ENCODE data around the gene DET1. TPM values are rescaled to one million over a fixed set of nuclear protein-coding genes. Genes with fewer than 3 reads are reported as not detected.

The DET1 gene
- total RNA-seq = 1.4 and 3.8 TPM in 2 replicates

GRCh38 chr15:88546248-88547129 lies at the start of gene DET1:
DET1 (minus strand) TSS chr15:88546681; CDS start chr15:88531705, 14,976 bp downstream.

DNA sequence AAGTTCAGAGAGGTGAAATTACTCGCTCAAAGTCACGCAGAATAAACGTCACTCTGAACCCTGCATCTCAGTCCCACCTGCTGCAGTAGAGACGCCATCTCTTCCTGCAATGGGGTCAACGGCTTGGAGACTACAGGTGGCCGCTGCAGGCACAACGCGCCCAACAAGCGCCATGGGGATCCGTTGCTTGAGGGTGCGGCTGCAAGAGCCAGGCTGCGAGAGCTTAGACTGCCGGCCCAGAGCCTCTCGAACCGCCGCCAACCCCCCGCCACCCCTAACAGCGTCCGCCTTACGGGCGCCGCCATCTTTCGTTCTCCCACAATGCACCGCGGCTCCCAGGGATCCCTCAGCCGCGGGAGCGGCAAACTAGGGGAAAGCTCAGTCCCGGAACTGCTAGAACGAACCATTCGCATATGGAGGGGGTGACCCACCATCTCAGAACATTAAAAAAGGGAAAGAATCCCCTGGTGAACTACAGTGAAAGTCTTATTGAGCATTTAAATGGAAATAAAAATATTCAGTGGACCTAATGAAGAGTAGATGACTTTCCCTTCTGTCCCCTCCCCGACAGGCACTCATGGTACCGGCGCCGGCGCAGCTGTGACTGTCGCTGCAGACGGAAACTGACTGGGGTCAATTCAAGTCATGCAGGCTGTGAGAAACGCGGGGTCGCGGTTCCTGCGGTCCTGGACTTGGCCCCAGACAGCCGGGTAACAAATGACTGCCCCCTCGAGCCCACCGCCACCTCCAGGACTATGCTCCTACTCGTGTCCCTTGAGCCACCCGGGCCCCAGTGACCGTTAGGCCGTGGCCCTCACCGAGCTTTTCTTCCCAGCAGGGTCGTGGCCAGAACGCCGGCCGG lies 79.2 kb downstream of the DET1 start, which contains the start of the genes MRPL46 and MRPS11:
TSS of gene MRPL46 (minus strand) at position 316 of the 862 bp plus-strand sequence. CDS start at position 305, 11 bp downstream.
TSS of gene MRPS11 (plus strand) at position 636 of the 862 bp plus-strand sequence. CDS start at position 646, 10 bp downstream.

Other genes with a start within 250 kb of the DET1 start
- 20.9 and 26.9 TPM in 2 replicates for gene MRPL46, start 79.3 kb downstream of the DET1 start, total RNA-seq
- 42.3 and 42.4 TPM in 2 replicates for gene MRPS11, start 79.0 kb downstream of the DET1 start, total RNA-seq
- gene AEN, start 74.7 kb upstream of the DET1 start, total RNA-seq = 21.8 and 30.0 TPM in 2 replicates
- gene ISG20, start 92.3 kb upstream of the DET1 start, total RNA-seq = 8.8 and 14.3 TPM in 2 replicates

All from airway epithelial cell (primary cell).